GM12878 (cell line): Measurements from ENCODE around the gene NKD1. TPM values are rescaled to one million over a fixed set of nuclear protein-coding genes. Genes with fewer than 3 reads are reported as not detected.

Source experiments
- ATAC-seq: fragments of 200-7000 bp; cut with Tn5 transposase; 3 replicates; pipeline ENCODE4 v1.9.1; 2020; ENCODE audit warnings: mild to moderate bottlenecking, moderate library complexity
- BruUV-seq: library from RNA; stranded (reverse); fragments of 400-500 nt; replicated peaks from 2 replicates; lab custom pipeline; 2021; lab: Mats Ljungman, UMichigan
- CTCF ChIA-PET: fragments of 300-600 bp; sonication (Branson Sonifier 250); formaldehyde crosslinking; extraction: SDS; loops from one replicate; lab custom pipeline; 2021; ENCODE audit warnings: inconsistent platforms; lab: Yijun Ruan, JAX
- POLR2A ChIA-PET: fragments of 350-600 bp; formaldehyde crosslinking; extraction: SDS; loops from one replicate; lab custom pipeline; 2021; ENCODE audit warnings: inconsistent platforms; lab: Charles Lee
- RAD21 ChIA-PET: fragments of 300-600 bp; sonication (Branson Sonifier 250); formaldehyde crosslinking; loops from one replicate; lab custom pipeline; 2023; ENCODE audit warnings: antibody characterized with exemption; ENCODE audit not compliant: unreplicated experiment; lab: Charles Lee
- SMC1A ChIA-PET: fragments of 300-600 bp; sonication (Branson Sonifier 250); formaldehyde crosslinking; loops from one replicate; lab custom pipeline; 2023; ENCODE audit not compliant: unreplicated experiment, uncharacterized antibody; lab: Charles Lee
- DNase-seq: peaks from one replicate; pipeline ENCODE4 v3.0.0-alpha.2; 2011; ENCODE audit warnings: low read depth, low spot score
- FAIRE-seq: peaks from 3 replicates; lab custom pipeline; 2011; peaks lifted over from hg19 to GRCh38; lab: Jason Lieb, UNC
- H2AFZ ChIP-seq: 2 replicates; pipeline ENCODE4 v1.6.0; 2011; ENCODE audit warnings: low read depth, low read length, control low read depth; ENCODE audit not compliant: control insufficient read depth
- H3K27ac ChIP-seq: 2 replicates; pipeline ENCODE4 v1.5.1; 2011; ENCODE audit warnings: control low read depth; ENCODE audit not compliant: control insufficient read depth, insufficient read depth
- H3K27me3 ChIP-seq, 2 experiments: replicated peaks in 1 of 2; 2 replicates each; pipeline versions ENCODE4 v1.6.0 to v1.6.1; 2011; ENCODE audit warnings: low read length in 1 of 2; ENCODE audit not compliant: control insufficient read depth in 2 of 2, insufficient read depth in 2 of 2
- H3K36me3 ChIP-seq, 2 experiments: 2 replicates each; pipeline ENCODE4 v1.5.1; 2011; ENCODE audit warnings: low read length in 1 of 2; ENCODE audit not compliant: control insufficient read depth in 2 of 2, insufficient read depth in 2 of 2
- H3K4me1 ChIP-seq: 2 replicates; pipeline ENCODE4 v1.6.1; 2011; ENCODE audit warnings: mild to moderate bottlenecking, low read length, moderate library complexity, mixed read lengths; ENCODE audit not compliant: control insufficient read depth, insufficient read depth
- H3K4me2 ChIP-seq: 2 replicates; pipeline ENCODE4 v1.6.0; 2011; ENCODE audit warnings: control low read depth; ENCODE audit not compliant: control insufficient read depth, insufficient read depth
- H3K4me3 ChIP-seq: fragments of 200-600 bp; sonication (generic); 2 replicates; pipeline ENCODE4 v1.5.1; 2016
- H3K79me2 ChIP-seq: 2 replicates; pipeline ENCODE4 v1.6.0; 2011; ENCODE audit warnings: low read length; ENCODE audit not compliant: control insufficient read depth, insufficient read depth
- H3K9ac ChIP-seq: 2 replicates; pipeline ENCODE4 v1.8.0; 2011; ENCODE audit warnings: low read length, control low read depth, mixed read lengths; ENCODE audit not compliant: control insufficient read depth, insufficient read depth
- H3K9me3 ChIP-seq: replicated peaks from 3 replicates; pipeline ENCODE4 v1.5.1; 2011; ENCODE audit warnings: mild to moderate bottlenecking, low read length; ENCODE audit not compliant: control insufficient read depth, insufficient read depth
- H4K20me1 ChIP-seq: 2 replicates; pipeline ENCODE4 v1.6.0; 2011; ENCODE audit not compliant: control insufficient read depth, insufficient read depth
- MEF2A ChIP-seq: IDR thresholded peaks from 2 replicates; pipeline ENCODE4 v1.6.1; 2011; ENCODE audit warnings: low read depth, mild to moderate bottlenecking, low read length, moderate library complexity; ENCODE audit not compliant: insufficient read depth
- MEF2B ChIP-seq: fragments of 450-650 bp; IDR thresholded peaks from 2 replicates; pipeline ENCODE4 v1.6.1; 2018; ENCODE audit warnings: mild to moderate bottlenecking, moderate library complexity; ENCODE audit not compliant: partially characterized antibody, poor library complexity, severe bottlenecking
- RUNX3 ChIP-seq: IDR thresholded peaks from 2 replicates; pipeline ENCODE4 v1.6.1; 2012; ENCODE audit warnings: low read length, inconsistent platforms
- SREBF1 ChIP-seq: IDR thresholded peaks from 2 replicates; pipeline ENCODE4 v1.6.1; 2012; ENCODE audit warnings: mild to moderate bottlenecking, low read length
- SRF ChIP-seq, 2 experiments: IDR thresholded peaks; 2 replicates each; pipeline ENCODE4 v1.6.1; 2011; ENCODE audit warnings: low read depth in 2 of 2, low read length in 2 of 2, mild to moderate bottlenecking in 1 of 2, moderate library complexity in 1 of 2
- WGBS: methylation state at CpG from one replicate; pipeline ENCODE4 v1.1.6; 2016; ENCODE audit warnings: low lambda C conversion rate; ENCODE audit not compliant: insufficient replicate concordance, insufficient coverage; ENCODE audit errors: missing lambda C conversion rate; 5-methylcytosine and 5-hydroxymethylcytosine counted together
- in situ Hi-C: fragments of 300-500 bp; cut with MboI; formaldehyde crosslinking; loops from 9 replicates; pipeline ENCODE4 v1.14.3; 2018; ENCODE audit warnings: mixed read lengths
- intact Hi-C: fragments of 100-400 bp; cut with micrococcal nuclease; formaldehyde crosslinking; loops from one replicate; pipeline ENCODE4 v1.14.2; 2022; ENCODE audit not compliant: unreplicated experiment
- polyA plus RNA-seq, 11 experiments: library from polyadenylated mRNA; depleted of rRNA in 4 of 11; unstranded in 6 of 11; stranded (reverse) in 5 of 11; fragments of >200 nt; fragmentation: Nextera tagmentation in 4 of 11; fragmentation: Illumina TruSeq in 1 of 11; extraction: Ambion mirVana in 4 of 11; extraction: Trizol in 1 of 11; gene quantifications; 1 replicate in 1 of 11; 2 replicates in 10 of 11; pipeline versions ENCODE4 v1.2.1 to v1.2.3, GENCODE V29; 2011 to 2016; ENCODE audit warnings: inconsistent platforms in 2 of 11, missing spikeins in 2 of 11, low read depth in 1 of 11
- total RNA-seq, 4 experiments: library from RNA; depleted of rRNA in 3 of 4; stranded (reverse); fragments of >200 nt in 3 of 4; fragmentation: Illumina TruSeq in 1 of 4; extraction: Trizol in 1 of 4; gene quantifications; 2 replicates each; pipeline versions ENCODE4 v1.2.1 to v1.2.3, GENCODE V29; 2013 to 2021
- TF ChIP-seq, protein P1 (sequence below), 3 experiments: IDR thresholded peaks in 2 of 3; conservative IDR thresholded peaks in 1 of 3; 2 replicates each; pipeline ENCODE4 v1.5.1; 2011; ENCODE audit warnings: low read depth in 3 of 3, low read length in 3 of 3, mild to moderate bottlenecking in 3 of 3, control low read depth in 2 of 3, moderate library complexity in 2 of 3, inconsistent platforms in 1 of 3, mixed read lengths in 1 of 3; ENCODE audit not compliant: control insufficient read depth in 2 of 3, insufficient read depth in 1 of 3; ENCODE audit errors: extremely low read depth in 1 of 3

The NKD1 gene
- total and polyA plus RNA-seq, 10 of the 15 experiments (the other 5 are each of a cell fraction or from before 2014, with no cell fraction given) = under 0.01 to 0.49 (median 0.04) TPM; not detected in 2

DNA sequence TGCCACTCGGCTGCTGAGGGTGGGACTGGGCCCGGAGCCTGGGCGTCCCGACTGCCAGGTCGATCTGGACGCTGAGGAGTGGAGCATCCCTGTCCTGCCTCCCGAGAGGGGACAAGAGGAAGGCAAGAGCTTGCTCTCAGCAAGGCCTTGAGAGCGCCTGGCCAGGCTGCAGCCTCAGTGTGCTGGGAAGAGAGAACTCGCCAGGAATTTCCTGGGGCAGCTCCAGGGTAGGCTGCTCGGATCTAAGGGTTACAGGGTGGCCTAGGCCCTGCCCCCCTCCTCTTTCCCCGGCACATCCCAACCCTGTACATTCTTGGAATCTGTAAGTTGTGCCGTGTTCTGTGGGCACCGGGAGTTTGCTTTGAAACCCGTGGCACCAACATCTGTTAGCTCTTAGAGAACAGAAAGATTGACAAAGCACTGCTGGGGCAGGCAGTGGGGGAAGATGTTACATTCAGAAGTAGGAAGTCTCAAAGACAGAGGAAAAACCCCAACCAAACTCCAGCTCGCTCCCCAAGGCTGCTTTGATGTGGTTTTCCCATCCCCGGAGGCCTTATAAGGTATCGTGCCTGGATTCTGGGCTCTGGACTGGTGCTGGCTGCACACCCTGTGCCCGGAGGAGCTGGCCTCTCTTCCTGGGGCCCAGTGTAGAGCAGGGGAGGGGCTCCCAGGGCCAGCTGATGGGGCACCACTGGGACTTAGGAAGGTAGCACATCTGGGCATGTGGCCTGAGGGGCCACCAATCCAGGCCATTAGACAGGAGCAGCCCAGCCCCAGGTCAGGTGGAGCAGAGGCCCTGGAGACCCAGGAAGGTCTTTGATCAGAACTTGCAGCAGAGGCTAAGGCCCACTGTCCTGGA is 55.2 kb downstream of the NKD1 start:
- POLR2A ChIA-PET = no interaction called here
- CTCF ChIA-PET = interaction anchor here (1.1 to 1.2 kb wide), 3 partner anchors 13 to 203 kb away, joined by 3 read pairs; no protein-coding TSS in a partner anchor

More for the DNA sequence above, 55.2 kb downstream of the NKD1 start:
- in situ Hi-C loops = no loop called here
- Histone ChIP-seq H3K4me3 (no peak overlapping the region), H3K79me2 (no peaks in the 10 kb centered on the region), H3K9ac (no peak overlapping the region), H2AFZ (peak overlapping the region; percentile 7; the same call in 1 of the 2 replicates), H4K20me1 (no peaks in the 10 kb centered on the region), H3K4me2 (no peak overlapping the region), H3K4me1 (peaks cover 3% of the 10 kb centered on the region; the same call in 1 of the 2 replicates), H3K27me3 (no peaks in the 10 kb centered on the region; a peak in 1 of 4 replicates), H3K36me3 (no peaks in the 10 kb centered on the region), H3K9me3 (no peaks in the 10 kb centered on the region), H3K27ac (no peak overlapping the region)
- ChIA-PET RAD21 (interaction anchor here (0.7 kb wide), 1 partner anchor 11 kb away, joined by 3 read pairs; no protein-coding TSS in a partner anchor), SMC1A (interaction anchor here (0.6 to 1.0 kb wide), 2 partner anchors 11 to 23 kb away, joined by 3 to 5 read pairs; no protein-coding TSS in a partner anchor)
- intact Hi-C loops = no loop called here
- TF ChIP-seq SREBF1 (no peak), MEF2A (no peak), MEF2B (no peak), RUNX3 (peak; percentile 52; the same call in 1 of the 2 replicates), SRF (IDR thresholded peaks at IDR 0.05; ENCODE audit: low read depth in 2 of 2, low read length in 2 of 2) (0 out of 4 replicates have a peak, but pooled peaks of 1 of the 2 experiments have one; percentile 41)
- TF ChIP-seq, protein P1, sequence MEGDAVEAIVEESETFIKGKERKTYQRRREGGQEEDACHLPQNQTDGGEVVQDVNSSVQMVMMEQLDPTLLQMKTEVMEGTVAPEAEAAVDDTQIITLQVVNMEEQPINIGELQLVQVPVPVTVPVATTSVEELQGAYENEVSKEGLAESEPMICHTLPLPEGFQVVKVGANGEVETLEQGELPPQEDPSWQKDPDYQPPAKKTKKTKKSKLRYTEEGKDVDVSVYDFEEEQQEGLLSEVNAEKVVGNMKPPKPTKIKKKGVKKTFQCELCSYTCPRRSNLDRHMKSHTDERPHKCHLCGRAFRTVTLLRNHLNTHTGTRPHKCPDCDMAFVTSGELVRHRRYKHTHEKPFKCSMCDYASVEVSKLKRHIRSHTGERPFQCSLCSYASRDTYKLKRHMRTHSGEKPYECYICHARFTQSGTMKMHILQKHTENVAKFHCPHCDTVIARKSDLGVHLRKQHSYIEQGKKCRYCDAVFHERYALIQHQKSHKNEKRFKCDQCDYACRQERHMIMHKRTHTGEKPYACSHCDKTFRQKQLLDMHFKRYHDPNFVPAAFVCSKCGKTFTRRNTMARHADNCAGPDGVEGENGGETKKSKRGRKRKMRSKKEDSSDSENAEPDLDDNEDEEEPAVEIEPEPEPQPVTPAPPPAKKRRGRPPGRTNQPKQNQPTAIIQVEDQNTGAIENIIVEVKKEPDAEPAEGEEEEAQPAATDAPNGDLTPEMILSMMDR (IDR thresholded peaks at IDR 0.05 in 2 of 3, conservative IDR thresholded peaks at IDR 0.05 in 1 of 3; ENCODE audit: control insufficient read depth in 2 of 3, extremely low read depth in 1 of 3, insufficient read depth in 1 of 3, low read depth in 3 of 3, low read length in 3 of 3) = no peak
- ATAC-seq (peak; percentile 42), DNase-seq (no peak), FAIRE-seq (no peak)
- BruUV-seq = no TSS peak
- 44% methylated on average over 18 of the region's 18 CpGs for WGBS
